Measurements from ENCODE around the gene LCK. TPM values are rescaled to one million over a fixed set of nuclear protein-coding genes. Genes with fewer than 3 reads are reported as not detected.
"Not testable (repeated sequence)": the region's sequence is repeated elsewhere in the genome, so short reads cannot be mapped to it uniquely, and the experiment has no call there.

Gene LCK
- total RNA-seq, 1 experiment from 2014 or later: 12.0 TPM

DNA sequence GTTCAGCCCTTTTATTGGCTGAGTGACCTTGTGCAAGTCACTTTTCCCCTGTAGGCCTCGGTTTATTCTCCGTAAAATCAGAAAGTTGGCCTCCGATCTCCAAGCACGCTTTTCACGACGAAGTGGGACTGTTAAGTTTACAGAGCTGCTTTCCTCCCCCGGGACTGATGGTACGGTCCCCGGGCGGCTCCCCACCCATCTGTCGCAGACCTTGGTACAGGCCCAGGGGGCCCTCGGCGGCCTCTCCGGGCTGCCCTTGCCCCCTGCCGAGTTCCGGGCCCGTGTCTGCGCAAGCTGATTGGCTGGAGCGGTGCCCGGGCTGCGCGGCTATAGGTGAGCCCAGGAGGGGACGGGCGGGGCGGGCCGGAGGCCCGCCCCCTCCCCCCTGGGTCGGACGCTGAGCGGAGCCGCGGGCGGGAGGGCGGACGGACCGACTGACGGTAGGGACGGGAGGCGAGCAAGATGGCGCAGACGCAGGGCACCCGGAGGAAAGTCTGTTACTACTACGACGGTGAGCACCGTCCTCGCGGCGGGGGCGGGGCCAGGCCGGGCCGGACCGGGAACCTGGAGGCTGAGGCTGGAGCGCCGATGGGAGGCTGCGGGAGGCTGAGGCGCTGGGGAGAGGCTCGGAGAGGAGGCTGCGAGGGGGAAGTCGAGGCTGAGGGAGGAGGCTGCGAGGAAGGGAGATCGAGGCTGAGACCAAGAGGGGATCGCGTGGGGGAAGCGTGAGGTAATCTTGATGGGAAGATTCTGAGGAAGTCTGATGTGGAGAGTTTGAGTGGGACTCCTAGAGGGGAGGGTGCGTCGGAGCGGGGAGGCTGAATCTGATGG, 40.9 kb downstream of the LCK start, which contains the start of gene HDAC1:
Gene HDAC1 (plus strand): TSS at position 376 of the 831 bp plus-strand sequence. CDS start 87 bp downstream, at position 463.
- Histone ChIP-seq H3K4me1 (ENCODE audit: low read length) (peaks cover 37% of the 10 kb centered on the region), H3K27ac (ENCODE audit: low read length) (peak within 1 kb of the TSS; percentile 94), H2AFZ (ENCODE audit: low read length) (peak within 1 kb of the TSS; percentile 69; the same call in 1 of the 2 replicates), H3K9me2 (replicated peaks; ENCODE audit: insufficient read depth, low read length) (no peaks in the 10 kb centered on the region), H3K27me3 (ENCODE audit: low read length) (no peaks in the 10 kb centered on the region), H4K20me1 (ENCODE audit: insufficient read depth, low read depth, low read length) (peaks cover 20% of the 10 kb centered on the region), H3K9ac (ENCODE audit: low read length) (peak within 1 kb of the TSS; percentile 92), H3K36me3 (ENCODE audit: insufficient read depth, low read length) (peaks cover 23% of the 10 kb centered on the region; the same call in 1 of the 2 replicates), H3K4me3 (ENCODE audit: low read length) (peak within 1 kb of the TSS; percentile 74), H3K4me2 (ENCODE audit: low read depth, low read length, poor library complexity, severe bottlenecking) (peak within 1 kb of the TSS; percentile 97), H3K9me3 (ENCODE audit: low read length) (no peaks in the 10 kb centered on the region), H3K79me2 (ENCODE audit: low read length) (peaks cover 50% of the 10 kb centered on the region)
- peak; percentile 99 for DNase-seq

DNA sequence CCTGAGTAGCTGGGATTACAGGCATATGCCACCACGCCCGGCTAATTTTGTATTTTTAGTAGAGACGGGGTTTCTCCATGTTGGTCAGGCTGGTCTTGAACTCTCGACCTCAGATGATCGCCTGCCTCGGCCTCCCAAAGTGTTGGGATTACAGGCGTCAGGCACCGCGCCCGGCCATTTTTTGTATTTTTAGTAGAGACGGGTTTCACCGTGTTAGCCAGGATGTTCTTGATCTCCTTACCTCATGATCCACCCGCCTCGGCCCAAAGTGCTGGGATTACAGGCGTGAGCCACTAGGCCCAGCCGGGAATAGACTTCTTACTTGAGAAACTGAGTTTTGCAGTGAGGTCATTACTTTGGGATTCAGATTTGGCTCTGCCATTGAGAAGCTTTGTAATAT, 47.1 kb downstream of the LCK start:
- H3K9me2 ChIP-seq (replicated peaks; ENCODE audit: insufficient read depth, low read length); DNase-seq; H2AFZ ChIP-seq (ENCODE audit: low read length); H3K9me3 ChIP-seq (ENCODE audit: low read length); H3K27me3 ChIP-seq (ENCODE audit: low read length); H3K27ac ChIP-seq (ENCODE audit: low read length); H3K9ac ChIP-seq (ENCODE audit: low read length); H3K4me2 ChIP-seq (ENCODE audit: low read depth, low read length, poor library complexity, severe bottlenecking); H3K4me3 ChIP-seq (ENCODE audit: low read length): not testable (repeated sequence)
- Histone ChIP-seq H3K79me2 (ENCODE audit: low read length) (peaks cover 93% of the 10 kb centered on the region), H3K4me1 (ENCODE audit: low read length) (peaks cover 22% of the 10 kb centered on the region), H4K20me1 (ENCODE audit: insufficient read depth, low read depth, low read length) (peaks cover 40% of the 10 kb centered on the region), H3K36me3 (ENCODE audit: insufficient read depth, low read length) (peaks cover 52% of the 10 kb centered on the region)

- peaks cover 40% of the 10 kb centered on the region for H4K20me1 ChIP-seq (ENCODE audit: insufficient read depth, low read depth, low read length)
- no peaks in the 10 kb centered on the region for H3K9me2 ChIP-seq (replicated peaks; ENCODE audit: insufficient read depth, low read length)
- no peak overlapping the region for H2AFZ ChIP-seq (ENCODE audit: low read length)
- no peak overlapping the region for H3K9ac ChIP-seq (ENCODE audit: low read length)
- no peak overlapping the region for H3K27ac ChIP-seq (ENCODE audit: low read length)
- no peaks in the 10 kb centered on the region for H3K27me3 ChIP-seq (ENCODE audit: low read length)
- no peaks in the 10 kb centered on the region for H3K9me3 ChIP-seq (ENCODE audit: low read length)
- no peak overlapping the region for H3K4me3 ChIP-seq (ENCODE audit: low read length)
- H3K4me2 ChIP-seq (ENCODE audit: low read depth, low read length, poor library complexity, severe bottlenecking): no peak overlapping the region
- H3K4me1 ChIP-seq (ENCODE audit: low read length): peaks cover 13% of the 10 kb centered on the region
- no peak for DNase-seq
- peaks cover 93% of the 10 kb centered on the region for H3K79me2 ChIP-seq (ENCODE audit: low read length)
- peaks cover 59% of the 10 kb centered on the region for H3K36me3 ChIP-seq (ENCODE audit: insufficient read depth, low read length)
Measured at GRCh38 chr1:32299327-32299726, 48.3 kb downstream of the LCK start.

GRCh38 chr1:32303358-32303757, 52.3 kb downstream of the LCK start:
- peaks cover 13% of the 10 kb centered on the region for H3K4me1 ChIP-seq (ENCODE audit: low read length)
- H3K9ac ChIP-seq (ENCODE audit: low read length): no peak overlapping the region
- no peak overlapping the region for H3K4me3 ChIP-seq (ENCODE audit: low read length)
- H2AFZ ChIP-seq (ENCODE audit: low read length): no peak overlapping the region
- H3K36me3 ChIP-seq (ENCODE audit: insufficient read depth, low read length): peaks cover 61% of the 10 kb centered on the region
- no peaks in the 10 kb centered on the region for H3K9me2 ChIP-seq (replicated peaks; ENCODE audit: insufficient read depth, low read length)
- H3K27ac ChIP-seq (ENCODE audit: low read length): no peak overlapping the region
- no peak overlapping the region for H3K4me2 ChIP-seq (ENCODE audit: low read depth, low read length, poor library complexity, severe bottlenecking)
- H3K27me3 ChIP-seq (ENCODE audit: low read length): no peaks in the 10 kb centered on the region
- H3K79me2 ChIP-seq (ENCODE audit: low read length): peaks cover 97% of the 10 kb centered on the region
- 0 out of 2 replicates have a peak, but pooled peaks cover 16% of the 10 kb centered on the region for H4K20me1 ChIP-seq (ENCODE audit: insufficient read depth, low read depth, low read length)
- no peaks in the 10 kb centered on the region for H3K9me3 ChIP-seq (ENCODE audit: low read length)
- no peak for DNase-seq

DNA sequence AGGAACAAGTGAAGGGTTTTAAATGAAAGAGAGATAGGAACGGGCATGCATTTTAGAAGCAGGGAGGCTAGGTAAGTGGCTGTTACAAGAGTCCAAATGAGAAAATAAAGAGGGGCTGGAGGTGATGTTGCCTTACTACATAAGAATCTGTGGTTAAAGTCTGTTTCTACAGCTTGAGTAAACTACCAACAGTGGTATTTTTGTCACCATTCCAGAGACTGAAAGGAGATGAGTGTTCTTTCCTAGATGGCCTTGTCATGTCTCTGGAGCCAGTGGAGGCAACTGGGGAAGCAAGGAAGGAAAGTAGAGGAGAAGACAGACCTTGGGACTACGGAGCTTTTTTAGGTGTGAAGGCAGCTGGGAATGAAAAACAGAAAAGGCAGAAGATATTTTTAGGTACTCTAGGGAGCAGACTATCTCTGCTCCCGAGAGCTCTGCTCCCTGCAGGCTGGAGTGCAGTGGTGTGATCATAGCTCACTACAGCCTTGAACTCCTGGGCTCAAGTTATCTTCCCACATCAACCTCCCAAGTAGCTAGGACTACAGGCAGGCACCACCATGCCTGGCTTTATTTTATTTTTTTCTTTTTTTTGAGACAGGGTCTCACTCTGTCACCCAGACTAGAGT, 53.0 kb downstream of the LCK start:
- Histone ChIP-seq H3K9ac (ENCODE audit: low read length) (no peak overlapping the region), H3K36me3 (ENCODE audit: insufficient read depth, low read length) (peaks cover 58% of the 10 kb centered on the region), H2AFZ (ENCODE audit: low read length) (no peak overlapping the region), H3K9me3 (ENCODE audit: low read length) (no peaks in the 10 kb centered on the region), H3K27ac (ENCODE audit: low read length) (no peak overlapping the region), H4K20me1 (ENCODE audit: insufficient read depth, low read depth, low read length) (0 out of 2 replicates have a peak, but pooled peaks cover 16% of the 10 kb centered on the region), H3K9me2 (replicated peaks; ENCODE audit: insufficient read depth, low read length) (no peaks in the 10 kb centered on the region), H3K4me3 (ENCODE audit: low read length) (no peak overlapping the region), H3K27me3 (ENCODE audit: low read length) (no peaks in the 10 kb centered on the region), H3K4me1 (ENCODE audit: low read length) (peaks cover 13% of the 10 kb centered on the region), H3K4me2 (ENCODE audit: low read depth, low read length, poor library complexity, severe bottlenecking) (no peak overlapping the region), H3K79me2 (ENCODE audit: low read length) (peaks cover 97% of the 10 kb centered on the region)
- no peak for DNase-seq

DNA sequence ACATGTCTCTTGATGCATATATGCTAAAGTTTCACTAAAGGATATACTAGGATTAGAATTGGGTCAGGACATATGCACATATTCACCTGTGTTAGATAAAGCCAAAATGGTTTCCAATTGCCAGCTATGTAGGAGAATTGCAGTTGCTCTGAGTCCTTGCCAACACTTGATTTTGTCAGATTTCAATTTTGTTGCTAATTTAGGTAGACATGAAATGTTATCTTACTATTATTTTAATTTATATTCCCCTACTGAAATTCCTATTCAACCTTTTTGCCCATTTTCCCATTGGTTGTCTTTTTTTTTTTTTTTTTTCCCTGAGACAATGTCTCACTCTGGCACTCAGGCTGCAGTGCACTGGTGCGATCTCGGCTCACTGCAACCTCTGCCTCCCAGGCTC, 54.2 kb downstream of the LCK start:
- Histone ChIP-seq H3K27me3 (ENCODE audit: low read length) (no peaks in the 10 kb centered on the region), H3K4me2 (ENCODE audit: low read depth, low read length, poor library complexity, severe bottlenecking) (no peak overlapping the region), H3K9ac (ENCODE audit: low read length) (no peak overlapping the region), H3K79me2 (ENCODE audit: low read length) (peaks cover 97% of the 10 kb centered on the region), H3K9me2 (replicated peaks; ENCODE audit: insufficient read depth, low read length) (no peaks in the 10 kb centered on the region), H3K27ac (ENCODE audit: low read length) (no peak overlapping the region), H3K4me1 (ENCODE audit: low read length) (peaks cover 23% of the 10 kb centered on the region), H3K36me3 (ENCODE audit: insufficient read depth, low read length) (peaks cover 53% of the 10 kb centered on the region), H2AFZ (ENCODE audit: low read length) (no peak overlapping the region), H3K4me3 (ENCODE audit: low read length) (no peak overlapping the region), H3K9me3 (ENCODE audit: low read length) (no peaks in the 10 kb centered on the region), H4K20me1 (ENCODE audit: insufficient read depth, low read depth, low read length) (0 out of 2 replicates have a peak, but pooled peaks cover 6% of the 10 kb centered on the region)
- no peak for DNase-seq

DNA sequence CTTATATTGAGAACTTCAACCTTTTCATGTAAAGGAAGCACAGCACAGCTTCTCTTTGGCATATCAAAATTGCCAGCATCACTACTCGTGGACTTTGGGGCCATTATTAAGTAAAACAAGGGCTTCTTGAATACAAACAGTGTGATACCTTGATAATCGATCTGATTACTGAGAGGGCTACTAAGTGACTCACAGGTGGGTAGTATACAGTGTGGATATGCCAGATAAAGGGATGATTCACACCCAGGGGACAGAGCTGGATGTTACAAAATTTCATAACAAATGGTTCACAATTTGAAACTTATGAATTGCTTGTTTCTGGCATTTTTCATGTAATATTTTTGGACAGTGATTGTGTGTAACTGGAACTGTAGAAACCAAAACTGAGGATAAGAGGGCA, 56.3 kb downstream of the LCK start:
- Histone ChIP-seq H3K9me2 (replicated peaks; ENCODE audit: insufficient read depth, low read length) (no peaks in the 10 kb centered on the region), H3K9ac (ENCODE audit: low read length) (no peak overlapping the region), H3K79me2 (ENCODE audit: low read length) (peaks cover 99% of the 10 kb centered on the region), H3K9me3 (ENCODE audit: low read length) (no peaks in the 10 kb centered on the region), H4K20me1 (ENCODE audit: insufficient read depth, low read depth, low read length) (no peaks in the 10 kb centered on the region), H3K4me1 (ENCODE audit: low read length) (peaks cover 37% of the 10 kb centered on the region), H3K4me2 (ENCODE audit: low read depth, low read length, poor library complexity, severe bottlenecking) (no peak overlapping the region), H3K4me3 (ENCODE audit: low read length) (no peak overlapping the region), H3K27me3 (ENCODE audit: low read length) (no peaks in the 10 kb centered on the region), H3K27ac (ENCODE audit: low read length) (no peak overlapping the region), H3K36me3 (ENCODE audit: insufficient read depth, low read length) (peaks cover 51% of the 10 kb centered on the region), H2AFZ (ENCODE audit: low read length) (no peak overlapping the region)
- no peak for DNase-seq

DNA sequence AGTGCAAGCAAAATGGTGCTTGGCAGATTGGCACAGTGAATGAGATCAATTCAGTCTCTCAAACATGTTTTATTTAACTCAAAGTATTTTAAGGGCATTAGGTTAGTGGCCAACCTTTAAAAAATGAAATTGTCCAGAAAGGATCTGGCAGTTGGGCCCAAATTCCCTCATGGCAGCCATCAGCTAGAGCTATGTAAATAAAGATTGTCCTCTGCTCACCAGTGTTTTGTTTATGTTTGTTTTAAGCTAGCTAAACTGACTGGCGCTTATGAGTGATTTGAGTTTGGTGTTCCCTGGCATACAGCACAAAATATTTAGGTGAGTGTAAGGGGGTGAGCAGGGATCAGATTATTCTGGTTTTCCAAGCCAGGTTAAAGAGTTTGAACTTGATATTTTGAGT, 58.9 kb downstream of the LCK start:
- Histone ChIP-seq H4K20me1 (ENCODE audit: insufficient read depth, low read depth, low read length) (no peaks in the 10 kb centered on the region), H3K79me2 (ENCODE audit: low read length) (peaks cover 95% of the 10 kb centered on the region), H3K27me3 (ENCODE audit: low read length) (no peaks in the 10 kb centered on the region), H3K36me3 (ENCODE audit: insufficient read depth, low read length) (peaks cover 26% of the 10 kb centered on the region), H3K9ac (ENCODE audit: low read length) (no peak overlapping the region), H2AFZ (ENCODE audit: low read length) (no peak overlapping the region), H3K4me2 (ENCODE audit: low read depth, low read length, poor library complexity, severe bottlenecking) (no peak overlapping the region), H3K4me1 (ENCODE audit: low read length) (peaks cover 40% of the 10 kb centered on the region), H3K27ac (ENCODE audit: low read length) (no peak overlapping the region), H3K4me3 (ENCODE audit: low read length) (no peak overlapping the region), H3K9me3 (ENCODE audit: low read length) (no peaks in the 10 kb centered on the region), H3K9me2 (replicated peaks; ENCODE audit: insufficient read depth, low read length) (no peaks in the 10 kb centered on the region)
- no peak for DNase-seq
